ENCODE data around the gene TERF2IP. TPM values are rescaled to one million over a fixed set of nuclear protein-coding genes. Genes with fewer than 3 reads are reported as not detected.

The TERF2IP gene, protein sequence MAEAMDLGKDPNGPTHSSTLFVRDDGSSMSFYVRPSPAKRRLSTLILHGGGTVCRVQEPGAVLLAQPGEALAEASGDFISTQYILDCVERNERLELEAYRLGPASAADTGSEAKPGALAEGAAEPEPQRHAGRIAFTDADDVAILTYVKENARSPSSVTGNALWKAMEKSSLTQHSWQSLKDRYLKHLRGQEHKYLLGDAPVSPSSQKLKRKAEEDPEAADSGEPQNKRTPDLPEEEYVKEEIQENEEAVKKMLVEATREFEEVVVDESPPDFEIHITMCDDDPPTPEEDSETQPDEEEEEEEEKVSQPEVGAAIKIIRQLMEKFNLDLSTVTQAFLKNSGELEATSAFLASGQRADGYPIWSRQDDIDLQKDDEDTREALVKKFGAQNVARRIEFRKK
- total RNA-seq (2022; extraction: Qiagen RNA extraction; ENCODE audit: low read depth) = 33.8 to 51.5 TPM (median 44.2 TPM) in 5 replicates

GRCh38 chr16:75647492-75648264 lies at the start of gene TERF2IP, which contains the start of gene KARS1:
Gene TERF2IP (plus strand): TSS chr16:75647773. CDS start chr16:75647883, 110 bp downstream.
Gene KARS1 (minus strand): TSS chr16:75647665. CDS start chr16:75647639, 26 bp downstream.

DNA sequence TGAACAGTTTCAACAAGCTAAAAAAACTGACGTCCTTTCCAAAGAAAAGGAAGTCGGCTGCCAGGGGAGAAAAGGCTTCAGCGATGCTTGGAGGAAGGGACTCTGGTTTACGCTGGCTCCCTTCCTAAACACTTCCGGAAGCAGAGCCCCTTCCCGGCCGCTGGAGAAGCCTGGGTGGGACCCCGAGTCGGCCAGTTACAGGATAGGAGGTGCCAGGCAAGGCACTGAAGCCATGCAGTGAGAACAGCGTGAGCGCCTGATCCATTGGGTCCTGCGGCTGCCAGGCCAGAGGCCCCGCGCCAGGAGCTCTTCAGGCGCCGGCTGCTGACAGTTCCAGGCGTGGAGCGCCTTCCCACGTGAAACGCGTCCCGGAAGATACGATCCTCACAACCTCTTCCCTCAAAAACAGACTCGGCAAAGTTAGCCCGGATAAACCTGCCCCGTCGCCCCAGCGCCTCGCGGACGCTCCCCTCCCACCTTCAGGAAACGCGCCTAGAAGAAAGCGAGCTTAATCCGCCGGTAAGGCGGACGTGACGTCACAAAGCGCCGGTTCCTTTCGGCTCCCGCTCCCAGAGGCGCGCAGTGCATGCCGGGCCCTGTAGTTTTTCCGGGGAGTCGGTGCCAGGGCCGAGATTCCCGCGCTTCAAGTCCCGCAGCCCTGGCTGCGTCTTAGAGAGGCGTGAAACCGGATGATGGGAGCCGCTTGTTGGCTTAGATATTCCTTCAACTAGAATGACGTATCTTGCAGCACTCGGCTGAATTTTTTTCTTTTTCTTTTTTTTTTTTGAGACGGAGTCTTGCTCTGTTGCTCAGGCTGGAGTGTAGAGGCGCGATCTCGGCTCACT lies 24.6 kb upstream of the TERF2IP start, which contains the start of gene ADAT1:
TSS of gene ADAT1 (minus strand) at position 521 of the 845 bp plus-strand sequence. CDS start 2,482 bp downstream, outside the sequence.

GRCh38 chr16:75676909-75677308 lies 29.3 kb downstream of the TERF2IP start, which contains the start of gene CPHXL2:
Gene CPHXL2 (minus strand): TSS chr16:75677009. CDS start chr16:75676999, 10 bp downstream.

GRCh38 chr16:75701361-75701760 lies 53.8 kb downstream of the TERF2IP start, which contains the start of gene DUXB:
Gene DUXB (minus strand): TSS chr16:75701461. CDS start chr16:75701418, 43 bp downstream.

Other genes starting within 250 kb of the TERF2IP start
- gene CFDP1, start 214.3 kb upstream of the TERF2IP start, total RNA-seq (2022; extraction: Qiagen RNA extraction; ENCODE audit: low read depth) = 49.0 to 69.4 TPM (median 56.7 TPM) in 5 replicates
- gene TMEM170A, start 183.1 kb upstream of the TERF2IP start, total RNA-seq (2022; extraction: Qiagen RNA extraction; ENCODE audit: low read depth) = 10.5 to 16.9 TPM (median 15.6 TPM) in 5 replicates
- 0.10 to 0.32 TPM (median 0.14 TPM) in 5 replicates for gene CHST6, start 152.3 kb upstream of the TERF2IP start, total RNA-seq (2022; extraction: Qiagen RNA extraction; ENCODE audit: low read depth)
- gene CHST5, start 111.7 kb upstream of the TERF2IP start, total RNA-seq (2022; extraction: Qiagen RNA extraction; ENCODE audit: low read depth) = 0.11 to 0.14 TPM in 2 of 5 replicates, not detected in the others
- gene TMEM231, start 91.5 kb upstream of the TERF2IP start, total RNA-seq (2022; extraction: Qiagen RNA extraction; ENCODE audit: low read depth) = 7.9 to 9.7 TPM (median 8.6 TPM) in 5 replicates
- gene GABARAPL2, start 81.4 kb upstream of the TERF2IP start, total RNA-seq (2022; extraction: Qiagen RNA extraction; ENCODE audit: low read depth) = 82.3 to 98.5 TPM (median 91.2 TPM) in 5 replicates
- gene ADAT1, start 24.5 kb upstream of the TERF2IP start, total RNA-seq (2022; extraction: Qiagen RNA extraction; ENCODE audit: low read depth) = 28.6 to 42.3 TPM (median 36.9 TPM) in 5 replicates
- 162 to 188 TPM (median 173 TPM) in 5 replicates for gene KARS1, start 108 bp upstream of the TERF2IP start, total RNA-seq (2022; extraction: Qiagen RNA extraction; ENCODE audit: low read depth)
- gene CPHXL2, start 29.2 kb downstream of the TERF2IP start, total RNA-seq (2022; extraction: Qiagen RNA extraction; ENCODE audit: low read depth) = not detected in 5 replicates
- gene DUXB, start 53.7 kb downstream of the TERF2IP start, total RNA-seq (2022; extraction: Qiagen RNA extraction; ENCODE audit: low read depth) = not detected in 5 replicates
- not detected in 5 replicates for gene CPHXL, start 78.7 kb downstream of the TERF2IP start, total RNA-seq (2022; extraction: Qiagen RNA extraction; ENCODE audit: low read depth)